ENCODE data around the gene OTUD5. TPM values are rescaled to one million over a fixed set of nuclear protein-coding genes. Genes with fewer than 3 reads are reported as not detected.

Gene OTUD5
- total and polyA plus RNA-seq, 7 experiments from 2014 or later, result 17.2 to 95.5 (median 88.2) TPM

Other genes with a start within 250 kb of the OTUD5 start
- gene GLOD5, start 195.9 kb downstream of the OTUD5 start, total RNA-seq, result not detected
- gene GLOD5, start 195.9 kb downstream of the OTUD5 start, polyA plus RNA-seq, result not detected
- gene GATA1, start 171.0 kb downstream of the OTUD5 start, total RNA-seq, result 1 to 10 TPM in 1 of 5 experiments, under 1 TPM in 1, not detected in 3; 0.45 to 1.2 TPM
- gene GATA1, start 171.0 kb downstream of the OTUD5 start, polyA plus RNA-seq, result not detected
- 100 to 1,000 TPM in 2 of 5 experiments, 10 to 100 TPM in 3; 84.3 to 135 (median 96.1) TPM for gene HDAC6, start 155.5 kb downstream of the OTUD5 start, total RNA-seq
- gene HDAC6, start 155.5 kb downstream of the OTUD5 start, polyA plus RNA-seq, result 10 to 100 TPM; 13.3 to 20.1 TPM
- not detected for gene ERAS, start 131.1 kb downstream of the OTUD5 start, total RNA-seq
- not detected for gene ERAS, start 131.1 kb downstream of the OTUD5 start, polyA plus RNA-seq
- gene PCSK1N, start 122.0 kb downstream of the OTUD5 start, total RNA-seq, result 10 to 100 TPM in 1 of 5 experiments, 1 to 10 TPM in 3, under 1 TPM in 1; 0.36 to 14.0 (median 3.5) TPM
- gene PCSK1N, start 122.0 kb downstream of the OTUD5 start, polyA plus RNA-seq, result 1 to 10 TPM; 6.0 to 7.9 TPM
- gene TIMM17B, start 59.8 kb downstream of the OTUD5 start, total RNA-seq, result 10 to 100 TPM; 41.1 to 46.6 (median 44.2) TPM
- gene TIMM17B, start 59.8 kb downstream of the OTUD5 start, polyA plus RNA-seq, result 10 to 100 TPM; 55.8 to 57.0 TPM
- 10 to 100 TPM; 64.1 to 89.5 (median 74.6) TPM for gene PQBP1, start 59.7 kb downstream of the OTUD5 start, total RNA-seq
- gene PQBP1, start 59.7 kb downstream of the OTUD5 start, polyA plus RNA-seq, result 100 to 1,000 TPM; 110 to 125 TPM
- 10 to 100 TPM; 13.9 to 36.7 (median 18.5) TPM for gene SLC35A2, start 46.0 kb downstream of the OTUD5 start, total RNA-seq
- gene SLC35A2, start 46.0 kb downstream of the OTUD5 start, polyA plus RNA-seq, result 1 to 10 TPM; 6.7 to 8.1 TPM
- gene PIM2, start 38.6 kb downstream of the OTUD5 start, total RNA-seq, result 100 to 1,000 TPM; 144 to 321 (median 276) TPM
- gene PIM2, start 38.6 kb downstream of the OTUD5 start, polyA plus RNA-seq, result 100 to 1,000 TPM; 401 to 463 TPM
- gene KCND1, start 14.2 kb upstream of the OTUD5 start, total RNA-seq, result 1 to 10 TPM; 1.4 to 5.8 (median 2.3) TPM
- under 1 TPM in 1 of 2 donors, not detected in 1; 0.07 TPM for gene KCND1, start 14.2 kb upstream of the OTUD5 start, polyA plus RNA-seq
- gene GRIPAP1, start 44.7 kb upstream of the OTUD5 start, total RNA-seq, result 100 to 1,000 TPM; 103 to 108 (median 105) TPM
- 10 to 100 TPM; 13.6 to 24.9 TPM for gene GRIPAP1, start 44.7 kb upstream of the OTUD5 start, polyA plus RNA-seq
- gene TFE3, start 85.8 kb upstream of the OTUD5 start, total RNA-seq, result 10 to 100 TPM; 26.2 to 54.2 (median 30.5) TPM
- 1 to 10 TPM; 2.2 to 4.3 TPM for gene TFE3, start 85.8 kb upstream of the OTUD5 start, polyA plus RNA-seq
- 10 to 100 TPM in 4 of 5 experiments, 1 to 10 TPM in 1; 7.6 to 15.1 (median 11.3) TPM for gene CCDC120, start 101.4 kb upstream of the OTUD5 start, total RNA-seq
- 1 to 10 TPM; 1.3 to 1.6 TPM for gene CCDC120, start 101.4 kb upstream of the OTUD5 start, polyA plus RNA-seq
- gene PRAF2, start 116.4 kb upstream of the OTUD5 start, total RNA-seq, result 10 to 100 TPM; 15.9 to 28.3 (median 20.4) TPM
- 10 to 100 TPM; 46.1 to 56.4 TPM for gene PRAF2, start 116.4 kb upstream of the OTUD5 start, polyA plus RNA-seq
- gene WDR45, start 122.3 kb upstream of the OTUD5 start, total RNA-seq, result 100 to 1,000 TPM in 2 of 5 experiments, 10 to 100 TPM in 3; 51.4 to 115 (median 80.0) TPM
- gene WDR45, start 122.3 kb upstream of the OTUD5 start, polyA plus RNA-seq, result 10 to 100 TPM; 38.3 to 54.2 TPM
- 10 to 100 TPM; 11.3 to 30.9 (median 18.9) TPM for gene GPKOW, start 166.1 kb upstream of the OTUD5 start, total RNA-seq
- 10 to 100 TPM; 30.7 to 42.4 TPM for gene GPKOW, start 166.1 kb upstream of the OTUD5 start, polyA plus RNA-seq
- 1 to 10 TPM; 1.5 to 2.6 (median 2.1) TPM for gene MAGIX, start 205.2 kb upstream of the OTUD5 start, total RNA-seq
- gene MAGIX, start 205.2 kb upstream of the OTUD5 start, polyA plus RNA-seq, result 1 to 10 TPM in 1 of 2 donors, under 1 TPM in 1; 0.38 to 1.0 TPM
- 100 to 1,000 TPM in 1 of 5 experiments, 10 to 100 TPM in 4; 64.2 to 132 (median 90.5) TPM for gene PLP2, start 214.3 kb upstream of the OTUD5 start, total RNA-seq
- gene PLP2, start 214.3 kb upstream of the OTUD5 start, polyA plus RNA-seq, result 100 to 1,000 TPM; 100 to 129 TPM
- 10 to 100 TPM in 1 of 5 experiments, 1 to 10 TPM in 4; 7.2 to 19.8 (median 9.2) TPM for gene PRICKLE3, start 228.8 kb upstream of the OTUD5 start, total RNA-seq
- 1 to 10 TPM; 1.4 to 4.2 TPM for gene PRICKLE3, start 228.8 kb upstream of the OTUD5 start, polyA plus RNA-seq
- 1 to 10 TPM in 3 of 5 experiments, under 1 TPM in 2; 0.35 to 2.2 (median 1.1) TPM for gene SYP, start 242.6 kb upstream of the OTUD5 start, total RNA-seq
- under 1 TPM; 0.26 to 0.53 TPM for gene SYP, start 242.6 kb upstream of the OTUD5 start, polyA plus RNA-seq